Activated B cell treated with CpG ODN at 0.5 μM for 24 hours (primary cell): ENCODE data around the gene TREML4. TPM values are rescaled to one million over a fixed set of nuclear protein-coding genes. Genes with fewer than 3 reads are reported as not detected.

ENCODE experiments used
- ATAC-seq: fragments of 200-7000 bp; cut with Tn5 transposase; one replicate; pipeline ENCODE4 v1.10.0; 2021; ENCODE audit warnings: low read depth, mild to moderate bottlenecking, moderate library complexity
- CTCF ChIA-PET: fragments of 350-600 bp; sonication (Branson Sonifier 250); formaldehyde crosslinking; loops from one replicate; lab custom pipeline; 2021; ENCODE audit warnings: antibody characterized with exemption; lab: Charles Lee
- POLR2A ChIA-PET: fragments of 350-600 bp; sonication (Branson Sonifier 250); formaldehyde crosslinking; loops from one replicate; lab custom pipeline; 2021; ENCODE audit warnings: antibody characterized with exemption; lab: Charles Lee
- DNase-seq: peaks from one replicate; pipeline ENCODE4 v3.0.0; 2022
- H3K27ac Mint-ChIP-seq: one replicate; pipeline ENCODE4 v1.8.0; 2020; ENCODE audit warnings: mixed read lengths
- H3K27me3 Mint-ChIP-seq: one replicate; pipeline ENCODE4 v1.8.0; 2021; ENCODE audit warnings: mixed read lengths
- H3K36me3 Mint-ChIP-seq: one replicate; pipeline ENCODE4 v1.8.0; 2021; ENCODE audit warnings: low read depth, mixed read lengths
- H3K4me1 Mint-ChIP-seq: one replicate; pipeline ENCODE4 v1.8.0; 2021; ENCODE audit warnings: mixed read lengths
- H3K4me3 Mint-ChIP-seq: one replicate; pipeline ENCODE4 v1.8.0; 2020; ENCODE audit warnings: mild to moderate bottlenecking, mixed read lengths
- H3K9me3 Mint-ChIP-seq: one replicate; pipeline ENCODE4 v1.8.0; 2020; ENCODE audit warnings: mixed read lengths
- CTCF ChIP-seq: fragments of 200-600 bp; IDR thresholded peaks from one replicate; pipeline ENCODE4 v1.8.0; 2022; ENCODE audit warnings: antibody characterized with exemption, mild to moderate bottlenecking
- intact Hi-C: fragments of 100-400 bp; cut with micrococcal nuclease; formaldehyde crosslinking; loops from one replicate; pipeline ENCODE4 v1.15.1; 2024
- total RNA-seq: library from RNA; stranded (reverse); gene quantifications from 2 replicates; pipeline ENCODE4 v1.2.3, GENCODE V29; 2022

TREML4 gene
- total RNA-seq, 1 donor from 2014 or later = not detected

- DNase-seq (no peak), ATAC-seq (no peak)
- POLR2A ChIA-PET = no interaction called here
- Mint-ChIP-seq H3K4me3 (no peak overlapping the region), H3K9me3 (peaks cover 30% of the 10 kb centered on the region), H3K4me1 (peaks cover 12% of the 10 kb centered on the region), H3K36me3 (peaks cover 4% of the 10 kb centered on the region), H3K27me3 (peaks cover 3% of the 10 kb centered on the region), H3K27ac (no peak overlapping the region)
- intact Hi-C loops = no loop called here
- CTCF ChIA-PET = no interaction called here
- no peak for TF ChIP-seq CTCF
Measured at GRCh38 chr6:41257369-41258195, 29.4 kb downstream of the TREML4 start.

- ATAC-seq = no peak
- ChIA-PET POLR2A (no interaction called here), CTCF (no interaction called here)
- Mint-ChIP-seq H3K4me1 (peaks cover 12% of the 10 kb centered on the region), H3K4me3 (no peak overlapping the region), H3K27me3 (peaks cover 3% of the 10 kb centered on the region), H3K27ac (no peak overlapping the region), H3K9me3 (peaks cover 31% of the 10 kb centered on the region), H3K36me3 (peaks cover 6% of the 10 kb centered on the region)
- intact Hi-C loops = no loop called here
- no peak for DNase-seq
- no peak for TF ChIP-seq CTCF
Measured at GRCh38 chr6:41258196-41258493, 30.0 kb downstream of the TREML4 start.

- Mint-ChIP-seq H3K4me1 (peaks cover 1% of the 10 kb centered on the region), H3K27ac (no peak overlapping the region), H3K4me3 (no peak overlapping the region), H3K9me3 (peaks cover 41% of the 10 kb centered on the region), H3K36me3 (peaks cover 11% of the 10 kb centered on the region), H3K27me3 (peaks cover 3% of the 10 kb centered on the region)
- ChIA-PET POLR2A (no interaction called here), CTCF (no interaction called here)
- no peak for TF ChIP-seq CTCF
- intact Hi-C loops = no loop called here
- ATAC-seq (no peak), DNase-seq (no peak)
Measured at GRCh38 chr6:41262401-41262800, 34.3 kb downstream of the TREML4 start.

GRCh38 chr6:41263267-41263666 is 35.1 kb downstream of the TREML4 start:
- no peak for ATAC-seq
- CTCF ChIA-PET = no interaction called here
- no peak overlapping the region for H3K4me3 Mint-ChIP-seq

GRCh38 chr6:41266541-41266940 is 38.4 kb downstream of the TREML4 start:
- H3K9me3 Mint-ChIP-seq = peaks cover 21% of the 10 kb centered on the region
- no peak overlapping the region for H3K27ac Mint-ChIP-seq
- intact Hi-C loops = no loop called here
- TF ChIP-seq CTCF = no peak
- peaks cover 2% of the 10 kb centered on the region for H3K4me1 Mint-ChIP-seq
- H3K4me3 Mint-ChIP-seq = no peak overlapping the region
- ChIA-PET CTCF (no interaction called here), POLR2A (no interaction called here)
- no peaks in the 10 kb centered on the region for H3K27me3 Mint-ChIP-seq
- no peak for ATAC-seq
- no peak for DNase-seq
- H3K36me3 Mint-ChIP-seq = peaks cover 8% of the 10 kb centered on the region

More at GRCh38 chr6:41263267-41263666, 35.1 kb downstream of the TREML4 start:
- no peak for TF ChIP-seq CTCF
- POLR2A ChIA-PET = no interaction called here
- Mint-ChIP-seq H3K9me3 (peaks cover 41% of the 10 kb centered on the region), H3K27ac (no peak overlapping the region), H3K27me3 (peaks cover 3% of the 10 kb centered on the region), H3K4me1 (peaks cover 1% of the 10 kb centered on the region), H3K36me3 (peaks cover 11% of the 10 kb centered on the region)
- intact Hi-C loops = no loop called here
- no peak for DNase-seq
